Neutrophil (primary cell): ENCODE results near the gene PRTFDC1.

ENCODE experiments used
- H3K27ac ChIP-seq: fragments of 200-600 bp; sonication (generic); 2 replicates; pipeline ENCODE4 v1.5.1; 2016; ENCODE audit warnings: mild to moderate bottlenecking, moderate library complexity
- H3K27me3 ChIP-seq: fragments of 200-600 bp; sonication (generic); 2 replicates; pipeline ENCODE4 v1.6.0; 2016; ENCODE audit warnings: mild to moderate bottlenecking
- H3K36me3 ChIP-seq: fragments of 200-600 bp; sonication (generic); 2 replicates; pipeline ENCODE4 v1.5.1; 2017
- H3K4me1 ChIP-seq, 2 experiments: fragments of 200-600 bp in 1 of 2; sonication (generic) in 1 of 2; 1 replicate in 1 of 2; 2 replicates in 1 of 2; pipeline versions ENCODE4 v1.5.1 to v1.6.1; 2013 to 2016; ENCODE audit warnings: low read depth in 1 of 2, low read length in 1 of 2, mild to moderate bottlenecking in 1 of 2, moderate library complexity in 1 of 2; ENCODE audit not compliant: control insufficient read depth in 1 of 2, insufficient read depth in 1 of 2
- H3K4me3 ChIP-seq, 2 experiments: fragments of 200-600 bp in 1 of 2; sonication (generic) in 1 of 2; 1 replicate in 1 of 2; 2 replicates in 1 of 2; pipeline ENCODE4 v1.5.1; 2013 to 2016; ENCODE audit warnings: low read depth in 1 of 2, low read length in 1 of 2, mild to moderate bottlenecking in 1 of 2, moderate library complexity in 1 of 2
- H3K9me3 ChIP-seq: fragments of 200-600 bp; sonication (generic); 2 replicates; pipeline ENCODE4 v1.5.1; 2016
- TF ChIP-seq, protein P1 (sequence below): fragments of 200-600 bp; sonication (generic); IDR thresholded peaks from 2 replicates; pipeline ENCODE4 v1.5.1; 2016; ENCODE audit warnings: antibody characterized with exemption

The PRTFDC1 gene

GRCh38 chr10:24894728-24895127 is 57.7 kb downstream of the PRTFDC1 start:
- no peak overlapping the region for H3K4me3 ChIP-seq
- H3K4me1 ChIP-seq, result no peaks in the 10 kb centered on the region
- no peaks in the 10 kb centered on the region for H3K9me3 ChIP-seq
- no peak overlapping the region for H3K27ac ChIP-seq
- TF ChIP-seq, protein P1, sequence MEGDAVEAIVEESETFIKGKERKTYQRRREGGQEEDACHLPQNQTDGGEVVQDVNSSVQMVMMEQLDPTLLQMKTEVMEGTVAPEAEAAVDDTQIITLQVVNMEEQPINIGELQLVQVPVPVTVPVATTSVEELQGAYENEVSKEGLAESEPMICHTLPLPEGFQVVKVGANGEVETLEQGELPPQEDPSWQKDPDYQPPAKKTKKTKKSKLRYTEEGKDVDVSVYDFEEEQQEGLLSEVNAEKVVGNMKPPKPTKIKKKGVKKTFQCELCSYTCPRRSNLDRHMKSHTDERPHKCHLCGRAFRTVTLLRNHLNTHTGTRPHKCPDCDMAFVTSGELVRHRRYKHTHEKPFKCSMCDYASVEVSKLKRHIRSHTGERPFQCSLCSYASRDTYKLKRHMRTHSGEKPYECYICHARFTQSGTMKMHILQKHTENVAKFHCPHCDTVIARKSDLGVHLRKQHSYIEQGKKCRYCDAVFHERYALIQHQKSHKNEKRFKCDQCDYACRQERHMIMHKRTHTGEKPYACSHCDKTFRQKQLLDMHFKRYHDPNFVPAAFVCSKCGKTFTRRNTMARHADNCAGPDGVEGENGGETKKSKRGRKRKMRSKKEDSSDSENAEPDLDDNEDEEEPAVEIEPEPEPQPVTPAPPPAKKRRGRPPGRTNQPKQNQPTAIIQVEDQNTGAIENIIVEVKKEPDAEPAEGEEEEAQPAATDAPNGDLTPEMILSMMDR, result no peak
- no peaks in the 10 kb centered on the region for H3K27me3 ChIP-seq
- H3K36me3 ChIP-seq, result no peaks in the 10 kb centered on the region

DNA sequence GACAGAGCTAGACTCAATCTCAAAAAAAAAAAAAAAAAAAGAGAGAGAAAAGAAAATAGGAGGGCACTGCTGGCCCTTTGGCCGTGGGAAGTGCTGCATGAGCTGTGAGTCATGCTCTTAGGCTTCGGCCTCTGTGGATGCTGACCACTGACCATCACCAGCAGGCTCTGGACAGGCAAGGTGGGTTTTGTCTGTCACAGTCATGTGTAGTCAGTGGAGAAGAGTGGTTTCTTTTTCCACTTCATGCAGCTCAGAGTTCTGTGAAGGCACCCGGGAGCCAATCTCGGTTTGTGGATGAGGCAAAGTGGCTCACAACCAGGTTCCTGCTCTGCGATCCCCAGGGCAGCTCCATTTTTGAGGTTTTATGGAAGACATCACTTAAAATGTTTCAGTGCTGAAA is 58.1 kb downstream of the PRTFDC1 start:
- Histone ChIP-seq H3K9me3 (no peaks in the 10 kb centered on the region), H3K4me1 (no peaks in the 10 kb centered on the region), H3K4me3 (no peak overlapping the region), H3K27me3 (no peaks in the 10 kb centered on the region), H3K36me3 (no peaks in the 10 kb centered on the region), H3K27ac (no peak overlapping the region)
- TF ChIP-seq, protein P1, result no peak

- Histone ChIP-seq H3K4me3 (no peak overlapping the region), H3K9me3 (no peaks in the 10 kb centered on the region), H3K4me1 (no peaks in the 10 kb centered on the region), H3K27me3 (no peaks in the 10 kb centered on the region), H3K36me3 (no peaks in the 10 kb centered on the region), H3K27ac (no peak overlapping the region)
- TF ChIP-seq, protein P1, result no peak
Observed at GRCh38 chr10:24893127-24893526, 59.3 kb downstream of the PRTFDC1 start.

GRCh38 chr10:24891823-24892222 is 60.6 kb downstream of the PRTFDC1 start:
- no peaks in the 10 kb centered on the region for H3K9me3 ChIP-seq
- no peak overlapping the region for H3K27ac ChIP-seq
- H3K27me3 ChIP-seq, result no peaks in the 10 kb centered on the region
- no peak overlapping the region for H3K4me3 ChIP-seq
- no peaks in the 10 kb centered on the region for H3K4me1 ChIP-seq
- H3K36me3 ChIP-seq, result no peaks in the 10 kb centered on the region
- TF ChIP-seq, protein P1, result no peak

GRCh38 chr10:24889639-24890038 is 62.8 kb downstream of the PRTFDC1 start:
- Histone ChIP-seq H3K36me3 (no peaks in the 10 kb centered on the region), H3K9me3 (no peaks in the 10 kb centered on the region), H3K4me1 (no peaks in the 10 kb centered on the region), H3K27ac (no peak overlapping the region), H3K4me3 (no peak overlapping the region), H3K27me3 (no peaks in the 10 kb centered on the region)
- TF ChIP-seq, protein P1, result no peak

DNA sequence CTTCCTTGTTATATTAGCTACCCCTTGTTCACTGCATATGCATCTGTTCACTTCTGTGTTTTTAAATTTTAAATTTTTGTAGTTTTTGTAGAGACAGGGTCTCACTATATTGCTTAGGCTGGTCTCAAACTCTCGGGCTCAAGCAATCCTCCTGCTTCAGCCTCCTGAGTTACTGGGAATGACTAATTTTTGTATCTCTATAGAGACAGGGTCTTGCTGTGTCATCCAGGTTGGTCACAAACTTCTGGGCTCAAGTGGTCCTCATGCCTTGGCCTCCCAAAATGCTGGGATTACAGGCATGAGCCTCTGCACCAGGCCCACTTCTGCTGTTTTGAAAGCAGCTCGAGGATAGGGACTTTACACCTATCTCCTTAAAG is 64.6 kb downstream of the PRTFDC1 start:
- no peak overlapping the region for H3K27ac ChIP-seq
- H3K4me1 ChIP-seq, result no peaks in the 10 kb centered on the region
- TF ChIP-seq, protein P1, result no peak

More for the DNA sequence above, 64.6 kb downstream of the PRTFDC1 start:
- Histone ChIP-seq H3K4me3 (no peak overlapping the region), H3K36me3 (no peaks in the 10 kb centered on the region), H3K27me3 (no peaks in the 10 kb centered on the region), H3K9me3 (no peaks in the 10 kb centered on the region)
